K562 (cell line): ENCODE results near the gene FBXW8. TPM values are rescaled to one million over a fixed set of nuclear protein-coding genes. Genes with fewer than 3 reads are reported as not detected.

Experiments
- ATAC-seq: fragments of 200-7000 bp; cut with Tn5 transposase; 3 replicates; pipeline ENCODE4 v1.9.1; 2020; ENCODE audit warnings: moderate library complexity
- BruUV-seq: library from RNA; stranded (reverse); fragments of 400-500 nt; replicated peaks from 2 replicates; lab custom pipeline; 2021; lab: Mats Ljungman, UMichigan
- CTCF ChIA-PET: fragments of 300-600 bp; formaldehyde crosslinking; extraction: SDS; loops from one replicate; lab custom pipeline; 2021; ENCODE audit warnings: low intra/inter-chr PET ratio; lab: Yijun Ruan, JAX
- POLR2A ChIA-PET: fragments of 300-600, 350-650 bp; sonication (Branson Sonifier 250); formaldehyde crosslinking; extraction: SDS; loops from one replicate; lab custom pipeline; 2021; ENCODE audit warnings: antibody characterized with exemption, inconsistent platforms; lab: Yijun Ruan, JAX
- DNase-seq, 4 experiments: peaks; one replicate each; pipeline versions ENCODE4 v3.0.0 to v3.0.0-alpha.2; 2011 to 2018; ENCODE audit warnings: low spot score in 3 of 4, mixed read lengths in 3 of 4; ENCODE audit errors: extremely low read depth in 1 of 4
- FAIRE-seq: peaks from 2 replicates; lab custom pipeline; 2011; peaks lifted over from hg19 to GRCh38; lab: Jason Lieb, UNC
- H2AFZ ChIP-seq: 2 replicates; pipeline ENCODE4 v1.6.0; 2011; ENCODE audit warnings: low read depth, low read length, control low read depth, inconsistent platforms
- H3K27ac ChIP-seq: fragments of 200-600 bp; 3 replicates; pipeline ENCODE4 v1.8.0; 2011; ENCODE audit warnings: low read depth, mild to moderate bottlenecking, control low read depth, inconsistent platforms, low read length, moderate library complexity, mixed read lengths; ENCODE audit errors: extremely low read depth
- H3K27me3 ChIP-seq, 2 experiments: fragments of 300-600 bp in 1 of 2; 2 replicates in 1 of 2; 3 replicates in 1 of 2; pipeline versions ENCODE4 v1.6.0 to v1.8.0; 2011; ENCODE audit warnings: inconsistent platforms in 2 of 2, low read length in 2 of 2, mild to moderate bottlenecking in 1 of 2, mixed read lengths in 1 of 2, moderate library complexity in 1 of 2; ENCODE audit not compliant: control insufficient read depth in 2 of 2, insufficient read depth in 2 of 2
- H3K36me3 ChIP-seq: fragments of 300-600 bp; 3 replicates; pipeline ENCODE4 v1.8.0; 2011; ENCODE audit warnings: mild to moderate bottlenecking, low read length, inconsistent platforms; ENCODE audit not compliant: control insufficient read depth, insufficient read depth
- H3K4me1 ChIP-seq, 2 experiments: fragments of 200-600 bp in 1 of 2; replicated peaks in 1 of 2; 2 replicates in 1 of 2; 3 replicates in 1 of 2; pipeline versions ENCODE4 v1.5.1 to v1.8.0; 2011; ENCODE audit warnings: inconsistent platforms in 2 of 2, low read length in 2 of 2, mild to moderate bottlenecking in 1 of 2, mixed read lengths in 1 of 2, moderate library complexity in 1 of 2; ENCODE audit not compliant: control insufficient read depth in 2 of 2, insufficient read depth in 2 of 2
- H3K4me2 ChIP-seq: 2 replicates; pipeline ENCODE4 v1.6.1; 2011; ENCODE audit warnings: low read length, control low read depth, inconsistent platforms, mixed read lengths; ENCODE audit not compliant: insufficient read depth
- H3K4me3 ChIP-seq: fragments of 200-600 bp; sonication (generic), shearing (Covaris generic); 2 replicates; pipeline ENCODE4 v1.5.1; 2016; ENCODE audit warnings: control low read depth, inconsistent platforms
- H3K79me2 ChIP-seq: fragments of 200-600 bp; 3 replicates; pipeline ENCODE4 v1.8.0; 2011; ENCODE audit warnings: low read length, inconsistent platforms; ENCODE audit not compliant: control insufficient read depth, insufficient read depth
- H3K9ac ChIP-seq, 2 experiments: 2 replicates each; pipeline versions ENCODE4 v1.6.0 to v1.6.1; 2011; ENCODE audit warnings: low read depth in 2 of 2, low read length in 2 of 2, control low read depth in 1 of 2, inconsistent platforms in 1 of 2, mild to moderate bottlenecking in 1 of 2, mixed read lengths in 1 of 2; ENCODE audit not compliant: insufficient read depth in 1 of 2
- H3K9me1 ChIP-seq: one replicate; pipeline ENCODE4 v1.6.0; 2011; ENCODE audit warnings: inconsistent platforms, mild to moderate bottlenecking, low read length, moderate library complexity; ENCODE audit not compliant: control insufficient read depth, insufficient read depth
- H3K9me3 ChIP-seq: replicated peaks from 2 replicates; pipeline ENCODE4 v1.5.1; 2011; ENCODE audit warnings: low read depth, low read length, inconsistent platforms; ENCODE audit not compliant: control insufficient read depth, insufficient read depth
- H4K20me1 ChIP-seq: replicated peaks from 2 replicates; pipeline ENCODE4 v1.6.1; 2011; ENCODE audit warnings: low read length, inconsistent platforms, mixed read lengths; ENCODE audit not compliant: control insufficient read depth, insufficient read depth
- E2F6 ChIP-seq, 2 experiments: IDR thresholded peaks; 2 replicates each; pipeline ENCODE4 v1.6.1; 2011; ENCODE audit warnings: borderline replicate concordance in 1 of 2, control low read depth in 1 of 2, low read depth in 1 of 2, low read length in 1 of 2, mild to moderate bottlenecking in 1 of 2, mixed read lengths in 1 of 2, moderate library complexity in 1 of 2; ENCODE audit not compliant: insufficient read depth in 1 of 2, insufficient read length in 1 of 2, poor library complexity in 1 of 2, severe bottlenecking in 1 of 2; ENCODE audit errors: extremely low read depth in 1 of 2
- HNRNPLL ChIP-seq: fragments of 200-400 bp; formaldehyde crosslinking; IDR thresholded peaks from 2 replicates; pipeline ENCODE4 v1.6.1; 2017; ENCODE audit warnings: low read length, low read depth, mild to moderate bottlenecking; ENCODE audit not compliant: poor library complexity, severe bottlenecking
- NFE2 ChIP-seq: IDR thresholded peaks from 2 replicates; pipeline ENCODE4 v1.6.1; 2014; ENCODE audit warnings: antibody characterized with exemption, low read depth
- RAD51 ChIP-seq: fragments of 450-650 bp; IDR thresholded peaks from 2 replicates; pipeline ENCODE4 v1.7.1; 2016; ENCODE audit warnings: low read depth, mild to moderate bottlenecking, borderline replicate concordance
- RFX5 ChIP-seq: IDR thresholded peaks from 2 replicates; pipeline ENCODE4 v1.6.1; 2011; ENCODE audit warnings: low read depth, mild to moderate bottlenecking, improper control_type of control experiment, low read length
- SOX6 ChIP-seq: fragments of 450-650 bp; IDR thresholded peaks from 2 replicates; pipeline ENCODE4 v1.6.1; 2014; ENCODE audit warnings: mild to moderate bottlenecking
- SPI1 ChIP-seq: IDR thresholded peaks from 2 replicates; pipeline ENCODE4 v1.6.1; 2011; ENCODE audit warnings: low read depth, low read length, control low read depth, borderline replicate concordance
- TEAD2 ChIP-seq: fragments of 450-650 bp; IDR thresholded peaks from 2 replicates; pipeline ENCODE4 v1.6.1; 2016; ENCODE audit warnings: missing genetic modification characterization, control low read depth, missing compliant biosample characterization
- ZBTB40 ChIP-seq, 2 experiments: fragments of 450-650 bp in 1 of 2; sonication (generic) in 1 of 2; formaldehyde crosslinking in 1 of 2; IDR thresholded peaks; 2 replicates each; pipeline versions ENCODE4 v1.7.1 to v1.9.0; 2016 to 2022; ENCODE audit warnings: inconsistent platforms in 1 of 2, mild to moderate bottlenecking in 1 of 2, missing genetic modification reagents in 1 of 2
- ZNF23 ChIP-seq: fragments of 250-450 bp; sonication (Bioruptor Pico); IDR thresholded peaks from 2 replicates; pipeline ENCODE4 v1.4.0; 2020; ENCODE audit warnings: mild to moderate bottlenecking
- WGBS: fragments of 100-300 bp; shearing (Covaris generic); methylation state at CpG from one replicate; pipeline ENCODE4 v1.1.6; 2016; ENCODE audit warnings: low coverage, mixed read lengths; ENCODE audit not compliant: insufficient coverage; ENCODE audit errors: missing lambda C conversion rate; 5-methylcytosine and 5-hydroxymethylcytosine counted together
- in situ Hi-C: fragments of 300-500 bp; cut with MboI; formaldehyde crosslinking; loops from 4 replicates; pipeline ENCODE4 v1.15.0; 2018; ENCODE audit warnings: inconsistent platforms, mixed read lengths
- intact Hi-C: fragments of 100-400 bp; cut with micrococcal nuclease; formaldehyde crosslinking; loops from 2 replicates; pipeline ENCODE4 v1.14.2; 2022
- polyA plus RNA-seq, 8 experiments: library from polyadenylated mRNA; depleted of rRNA in 4 of 8; stranded (reverse) in 5 of 8; unstranded in 3 of 8; fragments of >200 nt; fragmentation: Nextera tagmentation in 2 of 8; fragmentation: Illumina TruSeq in 1 of 8; extraction: Ambion mirVana in 2 of 8; extraction: Trizol in 1 of 8; gene quantifications; 2 replicates each; pipeline versions ENCODE4 v1.2.1 to v1.2.3, GENCODE V29; 2011 to 2014; ENCODE audit warnings: inconsistent platforms in 1 of 8, missing spikeins in 1 of 8
- total RNA-seq, 7 experiments: library from RNA; depleted of rRNA in 6 of 7; stranded (reverse); fragments of >200 nt in 6 of 7; fragmentation: Illumina TruSeq in 2 of 7; extraction: Trizol in 2 of 7; gene quantifications; 2 replicates each; pipeline versions ENCODE4 v1.2.1 to v1.2.3, GENCODE V29; 2011 to 2021; ENCODE audit warnings: low replicate concordance in 1 of 7

The FBXW8 gene
- total and polyA plus RNA-seq, 9 of the 15 experiments (the other 6 are each of a cell fraction or from before 2014, with no cell fraction given), result 0.58 to 8.3 (median 4.4) TPM

GRCh38 chr12:116918464-116918863 lies 7.7 kb downstream of the FBXW8 start:
- CTCF ChIA-PET, result no interaction called here
- peak overlapping the region; percentile 17; the same call in 1 of the 2 replicates for H3K4me2 ChIP-seq
- BruUV-seq, result no TSS peak
- in situ Hi-C loops (no loop called here), intact Hi-C loops (loop anchor here (2.0 kb wide), 1 partner anchor 100 kb away; no protein-coding TSS in a partner anchor)
- peak overlapping the region; percentile 66; the same call in 1 of the 2 replicates for H2AFZ ChIP-seq
- 0 out of 4 replicates have a peak overlapping the region, but pooled peaks of 1 of the 2 experiments have one; percentile 6 for H3K9ac ChIP-seq
- FAIRE-seq (peak; percentile 74), DNase-seq (peak in 3 of 4 experiments; percentile 22 to 63 (median 61)), ATAC-seq (peak; percentile 52)
- peak overlapping the region; percentile 87 for H3K27ac ChIP-seq
- H3K27me3 ChIP-seq, result no peaks in the 10 kb centered on the region
- peaks cover 31% of the 10 kb centered on the region for H3K79me2 ChIP-seq
- H3K4me3 ChIP-seq, result no peak overlapping the region
- no peaks in the 10 kb centered on the region for H3K9me3 ChIP-seq
- H4K20me1 ChIP-seq, result no peaks in the 10 kb centered on the region
- H3K9me1 ChIP-seq, result no peaks in the 10 kb centered on the region
- peaks cover 4% of the 10 kb centered on the region; the same call in 2 of the 3 replicates for H3K36me3 ChIP-seq
- 34% methylated on average over 2 of the region's 2 CpGs for WGBS
- POLR2A ChIA-PET, result interaction anchor here (1.1 to 1.6 kb wide), 3 partner anchors 9 to 13 kb away, joined by 4 to 5 read pairs (median 4); no protein-coding TSS in a partner anchor
- peaks cover 12 to 48% of the 10 kb centered on the region in 2 experiments for H3K4me1 ChIP-seq
- TF ChIP-seq SPI1, result peak; percentile 96
- peak; percentile 87 for TF ChIP-seq RAD51
- TF ChIP-seq SOX6, result no peak
- TF ChIP-seq E2F6 (IDR thresholded peaks at IDR 0.05; ENCODE audit: borderline replicate concordance in 1 of 2, extremely low read depth in 1 of 2, insufficient read depth in 1 of 2, insufficient read length in 1 of 2, low read depth in 1 of 2, low read length in 1 of 2, poor library complexity in 1 of 2, severe bottlenecking in 1 of 2), result no peak
- no peak for TF ChIP-seq TEAD2 (tag)
- peak; percentile 46 for TF ChIP-seq HNRNPLL
- TF ChIP-seq ZNF23 (CRISPR knock-in tag), result no peak
- no peak for TF ChIP-seq ZBTB40 (IDR thresholded peaks at IDR 0.05)
- no peak for TF ChIP-seq ZBTB40 (CRISPR knock-in tag; IDR thresholded peaks at IDR 0.05)
- TF ChIP-seq RFX5, result peak; percentile 82
- TF ChIP-seq NFE2, result peak; percentile 44
